Retinal pigment epithelial cell (primary cell): ENCODE data around the gene HAUS7.

Experiments
- DNase-seq: peaks from one replicate; pipeline ENCODE4 v3.0.0-alpha.2; 2010; ENCODE audit warnings: low read depth
- H3K4me3 ChIP-seq: 2 replicates; pipeline ENCODE4 v1.5.1; 2011; ENCODE audit warnings: mild to moderate bottlenecking, low read length, control low read depth, moderate library complexity
- TF ChIP-seq, protein P1 (sequence below): conservative IDR thresholded peaks from 2 replicates; pipeline ENCODE4 v1.5.1; 2011; ENCODE audit warnings: low read depth, low read length, control low read depth, inconsistent platforms

Gene HAUS7

DNA sequence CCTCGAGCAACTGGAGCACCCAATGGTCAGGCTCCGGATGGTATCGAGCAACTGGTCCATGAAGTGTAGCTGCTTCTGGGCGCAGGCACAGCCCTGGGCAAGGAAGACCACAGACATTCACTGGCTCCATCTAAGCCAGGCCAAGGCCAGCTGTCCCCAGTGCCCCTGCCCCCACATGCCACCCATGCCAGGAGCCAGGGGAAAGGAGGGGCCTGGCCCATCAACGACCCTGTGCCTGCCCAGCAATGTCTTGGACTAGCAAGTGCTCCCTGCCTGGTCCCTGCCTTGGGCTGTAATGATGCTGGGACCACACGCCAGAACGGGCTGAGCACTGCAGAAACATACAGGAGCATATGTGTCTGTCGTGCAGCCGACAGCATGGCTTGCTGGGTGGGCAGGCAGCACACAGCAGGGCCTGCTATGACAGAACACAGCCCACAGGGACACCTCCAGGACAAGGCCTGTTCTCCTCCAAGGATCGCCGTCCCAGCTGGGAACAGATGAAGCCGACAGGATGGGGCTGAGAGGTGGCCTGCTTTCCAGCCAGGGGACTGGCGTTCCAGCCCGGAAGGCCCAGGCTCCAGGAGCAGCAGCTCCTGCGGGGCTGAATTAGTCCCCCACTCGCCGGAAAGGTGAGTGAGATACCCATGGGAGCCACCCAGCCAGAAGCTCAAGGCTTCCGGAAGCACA, 13.1 kb downstream of the HAUS7 start:
- no peak overlapping the region for H3K4me3 ChIP-seq
- DNase-seq = no peak
- TF ChIP-seq, protein P1, sequence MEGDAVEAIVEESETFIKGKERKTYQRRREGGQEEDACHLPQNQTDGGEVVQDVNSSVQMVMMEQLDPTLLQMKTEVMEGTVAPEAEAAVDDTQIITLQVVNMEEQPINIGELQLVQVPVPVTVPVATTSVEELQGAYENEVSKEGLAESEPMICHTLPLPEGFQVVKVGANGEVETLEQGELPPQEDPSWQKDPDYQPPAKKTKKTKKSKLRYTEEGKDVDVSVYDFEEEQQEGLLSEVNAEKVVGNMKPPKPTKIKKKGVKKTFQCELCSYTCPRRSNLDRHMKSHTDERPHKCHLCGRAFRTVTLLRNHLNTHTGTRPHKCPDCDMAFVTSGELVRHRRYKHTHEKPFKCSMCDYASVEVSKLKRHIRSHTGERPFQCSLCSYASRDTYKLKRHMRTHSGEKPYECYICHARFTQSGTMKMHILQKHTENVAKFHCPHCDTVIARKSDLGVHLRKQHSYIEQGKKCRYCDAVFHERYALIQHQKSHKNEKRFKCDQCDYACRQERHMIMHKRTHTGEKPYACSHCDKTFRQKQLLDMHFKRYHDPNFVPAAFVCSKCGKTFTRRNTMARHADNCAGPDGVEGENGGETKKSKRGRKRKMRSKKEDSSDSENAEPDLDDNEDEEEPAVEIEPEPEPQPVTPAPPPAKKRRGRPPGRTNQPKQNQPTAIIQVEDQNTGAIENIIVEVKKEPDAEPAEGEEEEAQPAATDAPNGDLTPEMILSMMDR = no peak

DNA sequence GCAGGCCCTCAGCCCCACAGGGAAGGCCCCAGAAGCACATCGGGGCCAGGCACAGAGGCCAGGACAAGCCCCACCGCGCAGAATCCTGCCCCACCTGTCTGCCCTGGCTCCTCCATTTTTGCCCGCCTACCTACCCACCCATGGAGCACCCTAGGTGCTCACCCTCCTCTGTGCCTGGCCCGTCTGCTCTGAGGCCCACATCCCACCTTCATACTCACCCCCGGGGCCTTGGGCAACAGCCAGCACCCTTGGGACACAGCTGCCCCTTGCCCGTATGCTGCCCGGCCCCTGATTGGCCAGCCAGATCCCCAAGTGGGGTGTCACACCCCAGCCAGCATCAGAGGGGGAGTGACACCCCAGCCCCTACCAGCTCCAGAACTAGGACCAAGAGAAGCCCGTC, 13.7 kb downstream of the HAUS7 start:
- TF ChIP-seq, protein P1 = no peak
- DNase-seq = no peak
- H3K4me3 ChIP-seq = no peak overlapping the region

DNA sequence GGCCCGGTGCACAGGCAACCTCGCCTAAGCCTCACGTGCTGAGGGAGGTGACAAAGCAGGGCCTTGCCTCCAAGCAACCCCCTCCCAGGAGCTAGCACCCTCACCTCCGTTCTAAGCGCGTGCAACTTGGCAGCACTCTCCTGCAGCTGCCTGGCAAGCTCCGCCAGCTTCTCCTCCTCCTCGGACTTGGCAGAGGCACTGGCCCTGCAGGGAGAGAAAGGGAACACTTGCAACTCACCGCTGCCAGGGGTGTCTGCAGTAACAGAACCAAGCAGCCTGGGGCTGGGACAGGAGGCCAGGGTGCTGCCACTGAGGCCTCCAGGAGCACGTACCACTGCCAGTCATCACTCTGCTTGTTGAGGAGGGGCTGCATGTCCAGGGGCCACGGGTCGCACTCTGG, 14.2 kb downstream of the HAUS7 start:
- H3K4me3 ChIP-seq = no peak overlapping the region
- TF ChIP-seq, protein P1 = no peak
- no peak for DNase-seq

DNA sequence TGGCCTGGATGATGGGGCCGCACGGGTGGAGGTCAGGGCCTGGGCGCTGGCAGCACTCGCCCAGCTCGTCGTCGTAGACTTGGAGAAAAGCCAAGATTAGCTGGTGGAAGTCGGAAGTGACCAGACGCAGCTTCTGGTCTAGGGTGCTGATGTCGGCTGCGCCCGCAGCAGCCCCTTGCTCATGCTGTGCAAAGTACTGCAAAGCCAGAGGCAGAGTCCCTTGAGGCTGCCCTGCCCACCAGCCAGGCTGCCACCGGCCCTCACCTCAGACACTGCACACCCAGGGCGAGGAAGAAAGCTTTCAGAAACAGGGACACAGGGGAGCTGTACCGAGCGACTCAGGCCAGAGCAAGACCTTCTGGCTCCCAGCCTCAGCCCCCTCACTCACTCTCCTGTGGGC, 14.8 kb downstream of the HAUS7 start:
- H3K4me3 ChIP-seq = no peak overlapping the region
- TF ChIP-seq, protein P1 = no peak
- DNase-seq = no peak

DNA sequence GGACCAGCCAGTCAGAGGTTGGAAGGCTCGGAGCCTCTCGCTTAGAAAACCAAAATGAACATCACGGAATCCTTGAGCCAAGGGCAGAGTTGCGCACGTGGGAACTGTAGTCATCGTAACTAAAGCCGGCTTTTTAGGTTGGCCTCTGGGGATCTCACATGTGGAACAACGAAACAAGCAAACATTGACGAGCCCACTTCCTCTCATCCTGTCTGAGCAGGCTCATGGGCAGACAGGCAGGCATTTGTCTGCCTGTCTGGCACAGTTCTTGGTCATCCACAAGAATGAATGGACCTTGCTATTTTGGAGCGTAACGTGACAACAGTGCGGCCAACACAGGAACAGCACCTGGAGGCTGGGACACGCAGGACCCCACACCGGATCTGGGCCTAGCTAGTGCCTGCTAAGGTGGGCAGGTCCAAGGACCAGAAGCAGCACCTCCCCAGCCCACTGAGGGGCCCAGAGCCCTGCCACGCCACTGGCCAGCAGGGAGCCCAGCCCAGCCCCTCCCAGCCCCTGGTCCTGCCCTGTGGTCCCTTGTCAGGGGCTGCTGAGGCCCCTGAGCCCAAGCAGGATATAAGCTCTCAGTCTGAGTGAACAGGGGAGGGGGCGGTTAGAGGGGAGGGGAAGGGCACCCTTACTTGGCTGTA, 15.3 kb downstream of the HAUS7 start:
- H3K4me3 ChIP-seq = no peak overlapping the region
- DNase-seq = no peak
- TF ChIP-seq, protein P1 = no peak

DNA sequence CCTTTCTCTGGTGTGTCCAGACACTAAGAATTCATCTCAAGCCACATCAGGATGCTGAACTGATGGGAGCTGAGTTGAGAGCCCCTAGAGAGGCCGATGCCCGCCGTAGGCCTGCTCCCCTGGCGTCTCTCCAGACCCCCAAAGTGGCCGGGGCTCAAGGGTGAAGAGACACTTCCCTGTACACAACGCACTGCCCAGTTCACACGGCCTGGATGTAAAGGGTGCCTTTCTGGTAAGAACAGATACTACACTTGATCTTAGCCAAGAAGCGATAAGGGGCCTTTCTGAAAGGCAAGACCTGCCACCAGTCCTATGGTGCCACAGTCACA, 19.5 kb downstream of the HAUS7 start:
- TF ChIP-seq, protein P1 = no peak
- no peak for DNase-seq
- H3K4me3 ChIP-seq = no peak overlapping the region
